Endometrial microvascular endothelial cells (primary cell): ENCODE results near the gene CD81. TPM values are rescaled to one million over a fixed set of nuclear protein-coding genes. Genes with fewer than 3 reads are reported as not detected.

ENCODE experiments used
- in situ Hi-C: cut with HindIII; loops from 2 replicates; pipeline ENCODE4 v1.10.0; 2017; ENCODE audit warnings: low sequenced_read_pairs, low pct_unique_long_range_greater_than_20kb; ENCODE audit errors: inconsistent ontology term
- total RNA-seq: library from RNA; depleted of rRNA; stranded (reverse); fragments of >200 nt; gene quantifications from one replicate; pipeline ENCODE4 v1.2.3, GENCODE V29; 2015; ENCODE audit errors: inconsistent ontology term

CD81 gene
- total RNA-seq, 1 donor from 2014 or later: 249 TPM

GRCh38 chr11:2386591-2386990 is 9.5 kb downstream of the CD81 start:
- in situ Hi-C loops: no loop called here

- in situ Hi-C loops: no loop called here
Observed at GRCh38 chr11:2387266-2387987, 10.3 kb downstream of the CD81 start.

DNA sequence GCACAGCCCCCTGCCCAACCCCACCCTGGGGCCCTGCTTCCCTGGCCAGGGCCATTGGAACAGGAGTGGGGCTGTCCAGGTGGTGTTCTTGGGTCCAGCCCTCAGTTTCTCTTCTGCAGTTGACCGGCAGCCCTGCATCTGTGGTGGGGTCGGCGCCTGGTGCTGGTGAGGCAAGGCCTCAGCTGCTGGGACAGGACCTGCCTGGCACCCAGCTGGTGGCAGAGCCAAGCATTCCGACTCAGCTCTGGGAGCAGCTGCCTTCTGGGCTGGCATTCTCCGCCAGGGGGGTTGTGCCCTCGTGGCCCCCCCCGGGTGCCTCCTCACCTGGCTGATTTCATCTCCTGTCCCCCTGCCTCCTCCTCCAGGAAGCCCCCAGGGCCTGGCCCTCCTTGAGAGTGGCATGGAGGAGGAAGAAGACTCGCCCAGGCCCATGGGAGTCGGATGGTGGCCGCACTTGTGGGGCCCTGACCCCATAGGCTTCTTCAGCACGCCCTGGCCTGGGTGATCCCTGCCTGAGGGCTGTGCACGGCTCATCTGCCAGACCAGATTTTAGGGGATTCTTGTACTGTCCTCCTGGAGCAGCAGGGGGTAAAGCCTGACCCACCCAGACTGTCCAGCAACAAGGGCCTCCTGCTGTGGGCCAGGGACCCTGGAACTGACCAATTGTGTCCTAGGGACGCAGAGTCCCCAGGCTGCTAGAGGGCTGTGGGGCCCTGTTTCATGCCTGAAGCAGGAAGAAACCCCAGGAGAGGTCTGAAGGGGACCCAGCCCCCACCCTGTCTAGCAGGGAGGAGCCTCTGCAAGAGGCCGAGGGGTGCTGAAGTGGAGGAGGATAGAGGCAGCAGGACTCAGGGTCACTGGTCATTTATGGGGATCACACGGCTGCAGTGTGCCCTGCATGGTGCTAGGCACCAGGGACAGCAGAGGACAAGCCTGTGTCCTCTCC is 11.6 kb downstream of the CD81 start:
- in situ Hi-C loops: no loop called here

DNA sequence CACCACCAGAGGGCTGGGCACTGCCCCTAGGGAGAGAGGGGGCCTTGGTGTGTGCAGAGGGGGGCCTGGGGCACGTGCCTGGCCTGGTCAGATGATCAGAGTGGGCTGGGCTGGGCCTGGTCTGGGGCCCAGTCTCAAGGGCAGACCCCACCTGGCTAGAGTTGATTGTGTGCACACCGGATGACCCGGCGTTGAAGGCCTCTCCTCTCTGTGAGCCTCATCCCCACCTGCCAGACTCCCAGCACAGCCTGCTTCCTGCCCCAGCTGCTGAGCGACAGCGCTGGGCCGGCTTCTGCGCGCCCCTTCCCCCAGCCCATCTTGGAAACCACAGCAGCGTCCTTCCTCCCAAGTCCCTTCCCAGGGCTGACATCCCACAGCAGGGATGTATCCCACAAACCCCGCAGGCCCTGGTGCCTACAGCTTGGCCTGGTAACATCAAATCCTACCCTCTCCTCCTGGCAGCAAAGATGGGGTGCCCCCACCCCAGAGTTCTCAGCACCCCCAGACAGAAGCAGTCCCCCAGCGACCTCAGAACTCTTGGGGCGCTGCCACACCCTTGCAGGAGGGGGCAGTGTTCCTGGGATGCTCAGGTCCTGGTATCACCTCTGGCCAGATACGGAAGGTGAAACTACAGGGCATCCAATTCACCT is 12.4 kb downstream of the CD81 start:
- in situ Hi-C loops: no loop called here

DNA sequence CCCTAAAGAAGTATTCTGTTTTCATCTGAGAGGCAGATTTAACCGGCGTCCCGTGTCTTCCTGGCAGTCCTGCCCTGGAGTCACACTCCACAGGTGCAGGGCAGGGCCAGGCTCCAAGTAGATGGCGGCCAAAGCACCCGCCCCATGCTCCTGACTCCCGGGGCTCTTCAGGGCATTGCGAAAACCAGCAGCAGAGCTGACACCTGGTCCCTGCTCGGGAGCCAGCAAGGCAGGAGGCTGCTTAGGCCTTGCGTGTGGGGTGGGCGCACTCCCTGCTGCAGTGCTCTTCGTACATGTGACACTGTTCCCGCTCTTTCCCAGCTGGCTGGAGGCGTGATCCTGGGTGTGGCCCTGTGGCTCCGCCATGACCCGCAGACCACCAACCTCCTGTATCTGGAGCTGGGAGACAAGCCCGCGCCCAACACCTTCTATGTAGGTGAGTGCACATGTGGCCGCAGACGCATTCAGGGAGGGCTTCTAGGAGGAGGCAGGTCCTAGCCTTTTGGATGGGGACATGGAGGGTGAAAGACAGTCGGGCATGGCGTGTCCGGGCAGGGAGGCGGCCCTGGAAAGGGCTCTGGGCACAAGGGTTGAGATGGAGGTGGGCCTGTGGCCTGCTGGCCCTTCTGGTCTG is 13.1 kb downstream of the CD81 start:
- in situ Hi-C loops: no loop called here

DNA sequence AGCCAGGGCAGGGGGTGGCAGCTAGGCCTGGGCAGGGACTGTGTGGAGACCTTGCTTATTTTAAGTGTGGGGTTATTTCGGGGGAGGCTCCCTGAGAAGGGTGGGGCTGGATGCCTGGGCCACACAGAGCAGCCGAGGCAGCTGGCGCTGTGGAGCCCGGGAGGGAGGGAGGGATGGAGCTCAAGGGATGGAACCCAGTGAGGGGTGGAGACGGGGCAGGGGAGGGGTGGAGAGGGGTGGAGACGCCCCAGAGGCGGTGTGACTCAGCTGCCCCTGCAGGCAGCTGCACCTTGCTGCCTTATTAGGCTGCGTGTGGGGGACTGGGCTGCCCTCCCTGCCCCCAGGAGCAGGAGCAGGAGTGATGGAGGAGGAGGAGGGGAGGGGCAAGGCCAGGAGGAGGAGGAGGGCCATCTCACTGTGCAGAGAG is 13.6 kb downstream of the CD81 start:
- in situ Hi-C loops: no loop called here

GRCh38 chr11:2391181-2391975 is 14.3 kb downstream of the CD81 start:
- in situ Hi-C loops: no loop called here

DNA sequence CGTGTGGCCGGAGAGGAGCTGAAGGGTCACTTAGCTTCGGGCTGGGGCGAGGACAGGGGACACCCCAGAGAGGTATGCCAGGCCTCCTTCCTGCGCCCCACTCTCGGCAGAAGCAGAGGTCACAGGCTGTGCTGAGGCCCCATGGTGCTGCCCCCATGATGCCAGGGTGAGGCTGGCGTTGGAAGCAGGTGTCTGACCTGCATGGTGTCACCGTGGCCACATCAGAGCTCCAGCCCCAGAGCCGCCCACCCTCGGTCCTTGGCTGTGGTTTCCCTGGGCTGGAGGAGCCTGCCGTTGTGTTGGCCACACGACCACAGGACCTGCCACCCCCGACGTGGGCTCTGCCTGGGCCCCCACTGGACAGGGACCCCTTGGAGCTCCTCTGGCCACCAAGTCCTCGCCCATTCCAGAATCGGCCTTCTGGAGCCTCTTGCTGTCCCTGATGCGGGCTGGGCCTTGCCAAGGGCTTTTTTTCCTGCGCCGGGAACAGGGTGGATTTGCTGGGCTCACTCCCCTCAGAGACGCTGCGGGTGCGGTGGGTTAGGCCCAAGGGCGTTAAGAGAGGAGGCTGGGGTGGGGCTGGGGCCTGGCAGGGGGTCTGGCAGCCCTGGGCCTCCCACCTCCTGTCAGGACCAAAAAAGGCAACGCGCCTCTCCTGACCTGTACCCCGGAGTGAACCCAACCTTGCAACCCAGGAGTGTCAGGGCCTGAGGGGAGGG is 15.3 kb downstream of the CD81 start:
- in situ Hi-C loops: no loop called here

- in situ Hi-C loops: no loop called here
Observed at GRCh38 chr11:2393111-2393868, 16.2 kb downstream of the CD81 start.

DNA sequence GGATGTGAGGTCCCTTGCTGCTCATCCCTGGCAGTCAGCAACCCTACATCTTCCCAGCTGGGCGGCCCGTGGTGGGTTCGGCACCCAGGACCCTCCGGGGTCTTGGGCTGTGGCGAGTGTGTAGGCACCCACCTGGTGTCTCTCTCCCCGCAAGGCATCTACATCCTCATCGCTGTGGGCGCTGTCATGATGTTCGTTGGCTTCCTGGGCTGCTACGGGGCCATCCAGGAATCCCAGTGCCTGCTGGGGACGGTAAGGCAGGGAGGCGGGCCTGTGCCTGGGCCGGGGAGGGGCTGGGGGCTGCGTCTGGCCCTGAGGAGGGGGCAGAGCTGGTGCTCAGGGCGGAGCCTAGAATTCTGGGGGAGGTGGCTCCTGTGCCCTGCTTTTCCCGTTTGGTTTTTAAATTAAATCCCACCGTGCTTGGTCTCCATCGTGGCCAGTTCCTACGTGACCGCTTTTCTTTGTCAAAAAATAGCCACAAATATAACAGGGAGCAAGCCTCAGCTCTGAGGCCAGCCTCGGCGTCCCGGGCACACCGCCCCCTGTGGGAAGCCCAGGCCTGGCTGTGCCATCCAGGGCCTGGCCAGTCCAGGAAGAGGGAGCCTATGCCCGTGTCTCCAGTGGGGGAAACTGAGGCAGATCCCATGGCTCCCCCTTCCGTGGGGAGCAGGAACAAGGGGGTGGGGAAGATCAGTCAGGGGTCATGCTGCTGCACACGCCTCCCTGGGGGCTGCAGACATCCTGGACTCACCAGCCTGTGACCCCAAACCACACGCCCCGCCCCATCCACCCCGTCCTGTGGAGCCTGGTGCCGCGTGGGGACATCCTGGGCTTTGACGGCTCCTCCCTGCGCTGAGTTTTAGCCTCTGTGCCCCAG is 17.1 kb downstream of the CD81 start:
- in situ Hi-C loops: no loop called here

DNA sequence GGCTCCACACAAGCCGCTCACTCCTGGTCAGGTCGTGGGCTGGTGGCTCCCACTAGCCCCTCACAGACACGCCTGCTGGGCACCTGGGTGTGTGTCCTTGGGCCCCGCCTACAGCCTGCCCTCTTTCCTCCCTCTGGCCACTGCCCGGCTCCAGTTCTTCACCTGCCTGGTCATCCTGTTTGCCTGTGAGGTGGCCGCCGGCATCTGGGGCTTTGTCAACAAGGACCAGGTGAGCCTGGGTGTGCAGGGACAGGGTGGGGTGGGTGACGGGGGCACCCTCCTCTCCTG is 17.7 kb downstream of the CD81 start:
- in situ Hi-C loops: no loop called here

- in situ Hi-C loops: no loop called here
Observed at GRCh38 chr11:2395211-2395730, 18.2 kb downstream of the CD81 start.

GRCh38 chr11:2395856-2396255 is 18.7 kb downstream of the CD81 start:
- in situ Hi-C loops: no loop called here

- in situ Hi-C loops: no loop called here
Observed at GRCh38 chr11:2396471-2396870, 19.4 kb downstream of the CD81 start.

DNA sequence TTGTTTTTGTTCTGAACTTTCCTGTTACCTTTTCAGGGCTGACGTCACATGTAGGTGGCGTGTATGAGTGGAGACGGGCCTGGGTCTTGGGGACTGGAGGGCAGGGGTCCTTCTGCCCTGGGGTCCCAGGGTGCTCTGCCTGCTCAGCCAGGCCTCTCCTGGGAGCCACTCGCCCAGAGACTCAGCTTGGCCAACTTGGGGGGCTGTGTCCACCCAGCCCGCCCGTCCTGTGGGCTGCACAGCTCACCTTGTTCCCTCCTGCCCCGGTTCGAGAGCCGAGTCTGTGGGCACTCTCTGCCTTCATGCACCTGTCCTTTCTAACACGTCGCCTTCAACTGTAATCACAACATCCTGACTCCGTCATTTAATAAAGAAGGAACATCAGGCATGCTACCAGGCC is 19.9 kb downstream of the CD81 start:
- in situ Hi-C loops: no loop called here

DNA sequence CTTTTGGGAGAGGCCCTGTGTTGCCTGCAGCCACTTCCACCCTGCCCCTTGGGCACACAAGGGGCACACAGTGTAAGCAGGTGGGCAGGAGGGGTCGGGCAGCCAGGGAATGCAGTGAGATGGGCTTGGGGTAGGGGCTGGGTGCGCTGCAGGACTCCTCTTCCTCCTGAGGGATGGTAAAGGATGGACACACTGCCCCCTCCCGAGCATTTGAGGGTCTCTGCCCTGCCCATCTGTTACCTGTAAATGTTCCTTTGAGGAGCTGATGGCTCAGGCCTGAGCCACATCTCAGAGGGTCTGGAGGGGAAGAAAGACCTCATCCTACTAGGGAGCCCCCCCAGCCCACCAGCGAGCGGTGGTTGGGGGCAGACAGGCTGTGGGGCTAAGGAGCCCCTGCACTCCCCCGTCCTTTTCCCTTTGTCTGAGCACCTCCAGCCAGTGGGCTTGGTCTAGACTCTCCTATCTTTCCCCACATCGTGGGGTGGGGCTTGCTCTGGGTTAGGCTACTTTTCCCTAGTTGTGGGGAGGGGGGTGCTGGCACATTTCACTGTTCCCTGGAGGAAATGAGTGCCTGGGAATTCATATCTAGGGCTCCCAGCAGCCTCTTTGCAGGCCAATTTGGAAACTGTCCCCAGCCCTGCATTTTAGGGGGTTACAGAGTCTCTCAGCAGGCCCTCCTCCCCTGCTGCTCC is 21.7 kb downstream of the CD81 start:
- in situ Hi-C loops: no loop called here
